ENCODE data around the gene SDR39U1.

DNA sequence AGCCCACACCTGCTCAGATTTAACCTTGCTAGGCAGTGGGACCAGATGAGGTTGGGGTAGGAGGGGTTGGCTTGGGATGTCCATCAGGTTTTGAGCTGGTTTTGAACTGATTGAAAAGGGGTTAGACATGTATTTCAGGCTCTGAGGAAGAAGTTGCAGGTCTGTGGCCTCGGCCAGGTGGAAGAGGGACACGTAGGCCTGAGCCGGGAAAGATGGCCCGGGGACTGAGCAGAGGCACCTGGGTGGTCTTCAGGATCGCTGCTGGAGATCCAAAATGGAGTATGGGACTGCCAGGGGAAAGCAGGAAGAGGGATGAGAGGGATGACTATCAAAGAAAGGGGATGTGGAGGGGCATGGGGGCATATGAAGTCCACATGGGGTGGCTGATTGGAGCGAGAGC lies 36.2 kb downstream of the SDR39U1 start:
- TF ChIP-seq, protein P1, sequence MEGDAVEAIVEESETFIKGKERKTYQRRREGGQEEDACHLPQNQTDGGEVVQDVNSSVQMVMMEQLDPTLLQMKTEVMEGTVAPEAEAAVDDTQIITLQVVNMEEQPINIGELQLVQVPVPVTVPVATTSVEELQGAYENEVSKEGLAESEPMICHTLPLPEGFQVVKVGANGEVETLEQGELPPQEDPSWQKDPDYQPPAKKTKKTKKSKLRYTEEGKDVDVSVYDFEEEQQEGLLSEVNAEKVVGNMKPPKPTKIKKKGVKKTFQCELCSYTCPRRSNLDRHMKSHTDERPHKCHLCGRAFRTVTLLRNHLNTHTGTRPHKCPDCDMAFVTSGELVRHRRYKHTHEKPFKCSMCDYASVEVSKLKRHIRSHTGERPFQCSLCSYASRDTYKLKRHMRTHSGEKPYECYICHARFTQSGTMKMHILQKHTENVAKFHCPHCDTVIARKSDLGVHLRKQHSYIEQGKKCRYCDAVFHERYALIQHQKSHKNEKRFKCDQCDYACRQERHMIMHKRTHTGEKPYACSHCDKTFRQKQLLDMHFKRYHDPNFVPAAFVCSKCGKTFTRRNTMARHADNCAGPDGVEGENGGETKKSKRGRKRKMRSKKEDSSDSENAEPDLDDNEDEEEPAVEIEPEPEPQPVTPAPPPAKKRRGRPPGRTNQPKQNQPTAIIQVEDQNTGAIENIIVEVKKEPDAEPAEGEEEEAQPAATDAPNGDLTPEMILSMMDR (IDR thresholded peaks at IDR 0.05; ENCODE audit: low read length), result no peak
- TF ChIP-seq EZH2phosphoT487 (IDR thresholded peaks at IDR 0.05; ENCODE audit: low read length), result no peak
- no peak for TF ChIP-seq EZH2 (optimal IDR thresholded peaks at IDR 0.05; ENCODE audit: low read depth, low read length)
